Effector CD8-positive, alpha-beta T cell (primary cell): ENCODE data around the gene IL17REL.

Experiments
- DNase-seq: peaks from one replicate; lab custom pipeline; 2025; lab: John Stamatoyannopoulos, UW

Gene IL17REL

GRCh38 chr22:50046019-50046415, 33.5 kb upstream of the IL17REL start:
- no peak for DNase-seq

- DNase-seq: no peak
These were observed 32.9 kb upstream of the IL17REL start for GRCh38 chr22:50045211-50046018.

- no peak for DNase-seq
These were observed 32.0 kb upstream of the IL17REL start for GRCh38 chr22:50044485-50045118.

- no peak for DNase-seq
These were observed 28.9 kb upstream of the IL17REL start for GRCh38 chr22:50041361-50042065.

- no peak for DNase-seq
These were observed 28.2 kb upstream of the IL17REL start for GRCh38 chr22:50040717-50041116.

GRCh38 chr22:50039669-50040443, 27.3 kb upstream of the IL17REL start:
- no peak for DNase-seq

- DNase-seq: no peak
These were observed 23.6 kb upstream of the IL17REL start for GRCh38 chr22:50035976-50036724.

GRCh38 chr22:50035131-50035881, 22.7 kb upstream of the IL17REL start:
- DNase-seq: no peak

GRCh38 chr22:50034126-50035081, 21.8 kb upstream of the IL17REL start:
- no peak for DNase-seq

- no peak for DNase-seq
These were observed 20.5 kb upstream of the IL17REL start for GRCh38 chr22:50032941-50033601.

- no peak for DNase-seq
These were observed 19.7 kb upstream of the IL17REL start for GRCh38 chr22:50032109-50032871.

GRCh38 chr22:50031189-50032091, 18.9 kb upstream of the IL17REL start:
- DNase-seq: no peak

GRCh38 chr22:50030297-50031188, 18.0 kb upstream of the IL17REL start:
- DNase-seq: peak; percentile 69

GRCh38 chr22:50027639-50028537, 15.3 kb upstream of the IL17REL start:
- DNase-seq: no peak

- DNase-seq: no peak
These were observed 13.4 kb upstream of the IL17REL start for GRCh38 chr22:50025993-50026392.
